Stimulated activated CD4-positive, alpha-beta T cell treated with anti-CD3 and anti-CD28 coated beads, Interleukin-4, amount 100 ng/mL, for 48 hours (primary cell): Measurements from ENCODE around the gene PTPRB.

Experiments used
- DNase-seq, 2 donors: peaks; one replicate each; pipeline ENCODE4 v3.0.0-alpha.2; 2020; ENCODE audit warnings: low read depth in 2 of 2

Gene PTPRB

GRCh38 chr12:70643939-70644338 lies 6.7 kb upstream of the PTPRB start:
- DNase-seq, result no peak

DNA sequence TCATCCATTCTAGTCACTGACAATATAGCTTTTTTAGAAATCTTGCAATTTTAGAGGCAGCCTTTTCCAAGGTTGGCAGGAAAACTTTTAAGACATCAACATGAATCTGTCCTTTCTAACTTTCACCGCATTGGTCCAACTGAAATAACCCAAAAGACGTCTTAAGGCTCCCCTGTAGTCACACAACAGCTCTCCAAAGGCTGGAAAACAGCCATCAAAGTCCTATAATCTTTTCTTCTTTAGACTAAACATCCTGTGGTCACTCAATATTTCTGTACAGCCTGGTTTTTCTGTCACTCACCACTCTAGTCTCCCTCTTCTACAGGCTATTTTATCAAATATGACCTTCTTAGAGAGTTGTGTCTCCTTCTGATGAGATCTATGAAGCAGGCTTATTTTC lies 4.5 kb upstream of the PTPRB start:
- DNase-seq, result no peak

- DNase-seq, result no peak
These were observed 3.7 kb upstream of the PTPRB start for GRCh38 chr12:70640901-70641300.

- DNase-seq, result no peak
These were observed 2.3 kb upstream of the PTPRB start for GRCh38 chr12:70639535-70639934.

DNA sequence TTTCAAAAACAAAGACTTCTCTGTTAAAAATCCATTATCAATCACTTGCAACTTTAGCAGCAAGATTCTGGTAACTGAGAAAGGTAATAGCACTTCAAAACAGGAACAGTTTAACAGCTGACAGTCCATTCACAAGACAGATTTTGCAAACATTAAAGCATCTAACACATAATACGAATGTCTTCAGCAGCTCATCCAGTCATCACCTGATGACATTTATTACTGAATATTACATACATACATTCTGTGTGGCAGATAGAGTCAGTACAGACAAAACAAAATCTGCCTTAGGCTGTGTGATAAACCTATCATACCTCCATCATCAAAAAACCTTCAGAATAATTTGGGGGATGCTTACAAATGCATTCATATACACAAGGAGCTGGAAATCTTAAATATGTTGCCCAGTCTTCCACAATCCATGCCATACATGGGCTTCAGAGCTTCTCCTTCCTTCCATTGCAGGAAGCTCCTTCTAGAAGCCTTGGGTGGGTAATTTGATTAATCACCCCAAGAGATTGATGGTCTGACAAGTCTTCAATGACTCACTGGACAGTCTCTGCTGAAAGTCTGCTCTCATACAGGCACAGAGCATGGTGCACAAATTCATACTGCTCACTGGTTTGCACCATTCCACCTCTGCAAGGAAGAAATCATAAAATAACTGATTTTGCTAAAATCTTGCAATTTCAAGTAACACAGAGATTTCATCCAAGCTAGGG lies 1.6 kb upstream of the PTPRB start:
- no peak for DNase-seq

DNA sequence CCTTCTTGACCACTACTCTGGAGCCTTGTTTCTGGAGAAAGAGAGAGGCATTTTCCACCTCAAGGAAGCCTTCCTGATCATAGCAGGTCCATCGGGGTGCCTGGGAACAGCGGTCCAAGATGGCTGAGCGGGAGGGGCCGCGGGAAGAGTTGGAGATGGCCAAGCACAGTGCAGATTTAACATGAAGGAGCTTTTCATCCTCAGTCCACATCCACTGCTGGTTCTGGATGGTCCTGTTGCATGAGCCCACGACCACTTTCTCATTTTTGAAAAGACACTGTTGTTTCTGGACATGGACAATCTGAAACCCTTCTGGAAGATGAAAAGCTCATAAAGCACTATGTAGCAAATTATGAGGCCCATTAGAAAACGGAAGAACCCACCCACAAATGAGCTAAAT lies 1.5 kb downstream of the PTPRB start:
- DNase-seq, result no peak

- no peak for DNase-seq
These were observed 8.3 kb downstream of the PTPRB start for GRCh38 chr12:70628701-70629480.

GRCh38 chr12:70627677-70628076 lies 9.6 kb downstream of the PTPRB start:
- DNase-seq, result no peak

DNA sequence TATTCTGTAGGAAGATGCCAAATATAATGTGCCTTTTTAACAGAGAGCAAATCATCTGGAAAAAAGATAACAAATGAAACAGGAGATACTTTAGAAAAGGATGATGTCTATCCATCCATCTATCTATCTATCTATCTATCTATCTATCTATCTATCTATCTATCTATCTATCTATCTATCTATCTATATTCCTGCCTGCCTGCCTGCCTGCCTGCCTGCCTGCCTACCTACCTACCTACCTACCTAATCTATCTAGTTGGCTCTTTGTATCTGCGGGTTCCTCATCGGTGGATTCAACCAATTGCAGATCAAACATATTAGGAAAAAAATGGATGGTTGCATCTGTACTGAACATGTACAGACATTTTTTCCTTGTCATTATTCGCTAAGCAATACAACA lies 11.0 kb downstream of the PTPRB start:
- DNase-seq, result no peak

- DNase-seq, result no peak
These were observed 17.6 kb downstream of the PTPRB start for GRCh38 chr12:70619471-70620152.

DNA sequence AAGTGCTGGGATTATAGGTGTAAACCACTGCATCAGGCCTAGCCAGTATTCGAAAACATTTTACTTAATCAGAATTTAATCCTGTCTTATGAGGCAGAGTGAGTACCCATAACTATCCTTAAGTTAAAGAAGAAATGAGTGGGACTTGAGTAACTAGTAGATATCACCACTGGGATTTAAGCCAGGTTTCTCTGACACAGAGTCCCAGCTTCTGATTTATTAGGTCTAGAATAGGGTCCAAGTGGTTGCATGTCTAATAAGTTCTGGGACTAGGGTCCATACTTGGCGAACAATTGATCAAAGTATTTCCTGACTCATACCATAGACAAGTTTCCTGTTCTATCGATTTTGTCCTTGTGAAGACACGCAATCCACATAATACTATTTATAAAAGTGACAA lies 18.9 kb downstream of the PTPRB start:
- no peak for DNase-seq

DNA sequence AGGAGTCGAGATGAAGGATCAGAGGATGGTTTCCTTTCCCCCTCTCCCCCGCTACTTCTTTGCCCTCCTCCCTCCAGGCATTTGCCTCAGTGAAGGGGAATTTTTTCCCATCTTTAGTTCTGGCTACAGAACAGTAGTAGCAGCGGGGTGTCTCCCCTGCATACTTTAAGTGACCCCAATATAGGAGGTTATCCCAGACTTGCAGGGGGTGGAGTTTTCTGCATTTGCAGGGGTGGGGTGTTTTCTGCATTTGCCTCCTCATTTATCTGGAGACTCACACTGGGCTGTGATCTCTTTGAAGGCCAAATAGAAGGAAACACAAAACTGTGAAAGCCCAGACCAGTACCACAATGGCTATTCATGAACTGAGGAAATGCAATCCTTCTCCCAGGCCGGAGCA lies 19.8 kb downstream of the PTPRB start:
- no peak for DNase-seq

DNA sequence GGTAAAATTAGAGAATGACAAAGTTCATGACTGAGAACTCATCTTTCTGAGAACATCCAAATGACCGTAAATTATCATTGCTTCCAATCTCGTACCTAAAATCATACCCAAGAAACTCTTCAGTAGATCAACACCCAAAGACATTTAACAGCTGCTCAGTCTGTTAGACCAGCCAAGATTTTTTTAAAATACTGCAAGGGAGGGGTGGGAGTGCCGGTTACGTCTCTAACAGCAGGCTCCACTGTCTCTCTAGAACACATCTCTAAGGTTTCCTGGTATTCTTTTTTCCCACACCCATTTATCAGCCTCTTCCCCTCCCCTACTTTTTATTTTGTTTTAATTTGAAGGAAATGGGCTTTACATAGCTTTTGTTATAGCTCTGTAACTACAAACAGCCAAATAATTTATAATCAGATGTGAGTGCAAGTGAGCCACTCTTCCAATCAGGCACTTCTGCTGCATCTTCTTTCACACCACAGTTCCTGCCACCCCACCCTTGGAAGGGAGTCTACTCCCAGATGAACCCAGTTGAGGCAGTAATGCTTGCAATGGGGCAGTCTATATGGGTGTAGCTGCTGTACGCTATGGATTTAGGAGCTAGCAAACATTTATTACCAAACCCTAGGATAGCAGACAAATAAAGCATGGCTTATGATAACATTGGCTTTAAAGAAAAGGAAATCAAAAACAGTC lies 21.9 kb downstream of the PTPRB start:
- no peak for DNase-seq

DNA sequence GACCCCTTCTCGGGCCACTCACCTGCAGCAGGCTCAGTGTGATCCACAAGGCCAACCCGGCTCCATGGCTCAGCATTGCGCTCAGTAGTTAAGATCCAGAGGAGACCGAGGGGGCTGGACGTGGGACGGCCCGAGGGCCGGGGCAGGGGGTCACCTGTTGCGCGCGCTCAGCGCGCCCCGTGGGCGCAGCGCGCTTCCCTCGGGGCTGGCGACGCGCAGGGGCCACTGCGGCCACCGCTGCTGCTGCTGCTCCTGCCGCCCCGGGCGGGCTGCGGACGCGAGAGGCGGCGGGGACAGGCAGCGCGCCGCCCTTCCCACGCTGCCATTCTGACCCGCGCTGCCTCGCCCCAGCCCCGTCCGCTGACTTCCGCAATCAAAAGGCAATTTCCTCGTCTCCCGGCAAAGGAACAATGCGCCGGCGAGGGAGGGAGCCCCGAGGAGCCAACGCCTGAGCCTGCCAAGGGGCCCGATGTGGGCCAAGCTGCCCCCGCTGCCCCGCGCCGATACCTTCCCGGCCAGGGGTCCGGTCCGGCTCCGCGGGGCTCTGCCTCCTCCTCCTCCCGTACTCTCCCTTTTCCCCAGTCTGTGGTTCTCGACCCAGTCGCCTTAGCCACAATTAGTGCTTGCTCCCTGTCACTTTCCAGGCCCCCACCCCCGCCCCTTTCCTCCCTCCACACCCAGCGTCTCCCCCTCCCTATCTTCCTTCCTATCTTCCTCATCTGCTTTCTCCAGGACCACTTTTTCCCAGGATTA lies 27.3 kb downstream of the PTPRB start:
- DNase-seq, result no peak

- no peak for DNase-seq
These were observed 28.0 kb downstream of the PTPRB start for GRCh38 chr12:70609203-70609602.

GRCh38 chr12:70608184-70608583 lies 29.0 kb downstream of the PTPRB start:
- DNase-seq, result no peak

- DNase-seq, result no peak
These were observed 30.1 kb downstream of the PTPRB start for GRCh38 chr12:70607107-70607506.

DNA sequence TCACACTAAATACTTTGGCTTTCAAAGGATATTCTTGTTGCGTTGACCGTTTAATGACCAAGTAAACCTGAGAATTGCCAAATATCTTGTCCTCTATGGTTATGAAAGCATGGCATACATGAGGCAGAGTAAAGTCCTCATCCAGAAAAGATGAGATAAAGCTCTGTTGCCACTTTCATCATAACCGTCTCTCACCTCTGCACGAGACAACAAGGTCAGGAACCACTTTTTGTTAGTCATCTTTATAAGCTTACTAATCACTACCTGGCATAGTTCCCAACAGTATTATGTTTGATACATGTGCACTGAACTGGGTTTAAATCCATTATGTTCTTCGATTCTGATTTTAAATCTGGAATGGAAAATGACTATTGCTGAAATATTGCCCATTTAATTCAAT lies 31.3 kb downstream of the PTPRB start:
- no peak for DNase-seq

DNA sequence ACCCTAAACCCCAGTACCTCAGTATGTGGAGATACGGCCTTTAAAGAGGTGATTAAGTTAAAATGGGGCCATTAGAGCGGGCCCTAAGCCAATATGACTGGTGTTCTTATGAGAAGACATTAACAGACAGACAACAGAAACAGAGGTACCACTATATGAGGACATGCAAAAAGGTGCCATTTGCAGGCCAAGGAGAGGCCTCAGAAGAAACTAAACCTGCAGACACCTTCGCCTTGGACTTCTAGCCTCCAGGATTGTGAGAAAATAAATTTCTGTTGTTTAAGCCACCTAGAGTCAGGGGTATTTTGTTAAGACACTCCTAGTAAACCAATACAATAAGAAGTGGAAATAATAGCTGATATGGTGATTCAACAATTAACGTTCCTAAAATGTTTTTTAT lies 32.6 kb downstream of the PTPRB start:
- DNase-seq, result no peak

DNA sequence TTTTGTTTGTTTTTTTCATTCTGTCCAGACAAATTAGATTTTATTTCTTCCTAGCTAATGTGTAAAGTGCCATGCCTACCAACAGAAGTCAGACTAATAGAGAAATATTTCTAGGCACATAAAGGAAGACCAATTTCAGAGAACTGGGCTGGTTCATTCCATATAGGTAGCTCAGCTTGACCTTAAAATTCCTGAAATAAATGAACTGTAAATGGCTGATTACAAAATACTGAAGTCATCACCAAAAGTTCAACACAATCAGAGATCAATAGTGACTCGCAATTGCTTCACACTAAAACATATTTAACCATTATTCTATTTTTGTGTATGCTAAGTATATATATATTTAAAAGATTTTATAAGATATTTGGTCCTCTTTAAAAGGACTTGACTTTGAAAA lies 34.2 kb downstream of the PTPRB start:
- DNase-seq, result no peak

DNA sequence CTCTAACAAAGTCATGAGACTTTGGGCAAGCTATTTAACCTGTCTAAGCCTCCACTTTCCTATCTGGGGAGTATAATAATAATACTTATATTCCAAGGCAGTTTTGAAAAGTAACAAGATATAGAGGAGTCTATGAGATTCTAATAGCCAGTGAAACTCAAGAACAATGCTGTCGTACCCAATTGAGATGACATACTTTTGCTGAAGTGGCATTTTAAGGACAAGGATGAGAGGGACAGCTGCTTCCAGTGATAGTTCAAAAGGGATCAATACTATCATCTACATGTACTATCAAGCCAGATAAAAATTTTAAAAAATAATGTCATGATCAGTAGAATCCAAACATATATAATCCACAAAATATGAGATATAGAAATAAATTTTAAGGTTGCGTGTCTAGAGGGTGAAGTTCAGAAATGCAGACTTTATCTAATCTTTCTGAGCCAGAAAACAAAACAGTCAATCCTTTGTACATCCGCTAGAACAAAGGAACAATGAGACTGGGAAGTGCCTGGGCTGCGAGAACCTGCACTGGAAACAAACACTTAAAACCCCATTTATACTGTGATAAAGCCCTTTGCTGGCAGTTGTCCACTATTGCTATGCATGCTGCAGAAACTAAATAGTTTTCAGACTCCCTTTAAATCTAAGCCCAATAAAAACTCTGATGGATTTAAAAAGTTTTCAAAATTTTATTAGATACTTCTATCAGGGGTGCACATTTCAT lies 38.6 kb downstream of the PTPRB start:
- no peak for DNase-seq
